H1 (cell line): ENCODE results near the gene CAPN14. TPM values are rescaled to one million over a fixed set of nuclear protein-coding genes. Genes with fewer than 3 reads are reported as not detected.

Source experiments
- EZH2 ChIP-seq: fragments of 200-600 bp; sonication (generic); IDR thresholded peaks from 2 replicates; pipeline ENCODE4 v1.7.1; 2012; ENCODE audit warnings: low read depth, mild to moderate bottlenecking, moderate library complexity, low read length, inconsistent platforms; ENCODE audit not compliant: severe bottlenecking
- HDAC2 ChIP-seq, 2 experiments: fragments of 300-600 bp in 1 of 2; sonication (generic) in 1 of 2; IDR thresholded peaks; 2 replicates each; pipeline ENCODE4 v1.6.1; 2011 to 2012; ENCODE audit warnings: low read depth in 2 of 2, low read length in 2 of 2, mild to moderate bottlenecking in 2 of 2, moderate library complexity in 2 of 2, borderline replicate concordance in 1 of 2, inconsistent platforms in 1 of 2
- HDAC6 ChIP-seq: IDR thresholded peaks from one replicate; pipeline ENCODE4 v1.7.1; 2012; ENCODE audit warnings: low read depth, mild to moderate bottlenecking, inconsistent platforms, low read length, moderate library complexity
- RNF2 ChIP-seq: fragments of 200-900, 300-1000 bp; sonication (generic); IDR thresholded peaks from 2 replicates; pipeline ENCODE4 v1.7.1; 2016; ENCODE audit warnings: borderline replicate concordance, low read depth, mild to moderate bottlenecking, antibody characterized with exemption, low read length; ENCODE audit not compliant: poor library complexity, severe bottlenecking; ENCODE audit errors: missing control alignments
- SAP30 ChIP-seq: fragments of 300-600 bp; sonication (generic); IDR thresholded peaks from 2 replicates; pipeline ENCODE4 v1.7.1; 2012; ENCODE audit warnings: low read length, moderate library complexity, mild to moderate bottlenecking, inconsistent platforms; ENCODE audit not compliant: insufficient read depth, insufficient replicate concordance
- SIX5 ChIP-seq: IDR thresholded peaks from 2 replicates; pipeline ENCODE4 v1.6.1; 2011; ENCODE audit warnings: mild to moderate bottlenecking, low read depth, low read length
- SP4 ChIP-seq: IDR thresholded peaks from 2 replicates; pipeline ENCODE4 v1.6.1; 2012; ENCODE audit warnings: low read length, inconsistent platforms
- polyA plus RNA-seq, 7 experiments: library from polyadenylated mRNA; depleted of rRNA in 3 of 7; stranded (reverse) in 5 of 7; unstranded in 2 of 7; fragments of >200 nt in 5 of 7; fragments of 200-250 nt in 2 of 7; gene quantifications; 1 replicate in 5 of 7; 2 replicates in 1 of 7; 4 replicates in 1 of 7; pipeline versions ENCODE4 v1.2.1 to v1.2.3, GENCODE V29; 2011 to 2013; ENCODE audit warnings: missing spikeins in 2 of 7, mixed read lengths in 2 of 7
- total RNA-seq: library from RNA; stranded (reverse); fragmentation: NEBNext Ultra II Directional; extraction: Animal tissue kit (Norgen Biotek cat#: 25700); gene quantifications from 2 replicates; pipeline ENCODE4 v1.2.1, GENCODE V29; 2021

CAPN14 gene
- total and polyA plus RNA-seq, 2 of the 8 experiments (the other 6 are each of a cell fraction or from before 2014, with no cell fraction given) = 0.07 TPM; not detected in 1

DNA sequence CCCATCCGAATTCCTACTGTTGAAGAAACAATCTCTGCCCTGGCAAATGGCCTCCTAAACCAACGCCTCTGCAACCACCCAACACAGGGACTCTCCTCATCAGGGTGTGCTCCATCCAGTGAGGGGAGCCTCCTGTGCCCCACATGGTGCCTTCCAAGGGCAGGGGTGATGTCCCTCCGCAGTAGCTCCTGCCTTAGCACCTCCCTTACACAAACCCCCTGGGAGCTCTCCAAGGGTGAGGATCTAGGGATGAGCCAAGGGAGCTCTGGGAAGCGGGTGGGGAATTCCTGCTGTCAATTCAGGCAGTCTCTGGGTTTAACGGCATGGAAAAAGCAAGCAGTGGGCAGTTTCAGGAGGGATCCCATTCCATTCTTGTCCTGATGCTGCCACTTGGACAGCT lies 82.8 kb downstream of the CAPN14 start (continued):
- TF ChIP-seq SAP30 = no peak
- TF ChIP-seq SP4 = no peak
- no peak for TF ChIP-seq HDAC6
- TF ChIP-seq EZH2 = no peak
- no peak for TF ChIP-seq RNF2
- no peak for TF ChIP-seq SIX5
- TF ChIP-seq HDAC2 (IDR thresholded peaks at IDR 0.05; ENCODE audit: borderline replicate concordance in 1 of 2, low read depth in 2 of 2, low read length in 2 of 2) = no peak
